HG02973 (cell line): ENCODE measurements around the gene CAPN15.
"Not testable (repeated sequence)": the region's sequence is repeated elsewhere in the genome, so short reads cannot be mapped to it uniquely, and the experiment has no call there.

Source experiments
- ATAC-seq: cut with Tn5 transposase; IDR thresholded peaks from one replicate; pipeline ENCODE4 v1.9.1; 2021; ENCODE audit warnings: moderate library complexity; ENCODE audit not compliant: unreplicated experiment

Gene CAPN15

DNA sequence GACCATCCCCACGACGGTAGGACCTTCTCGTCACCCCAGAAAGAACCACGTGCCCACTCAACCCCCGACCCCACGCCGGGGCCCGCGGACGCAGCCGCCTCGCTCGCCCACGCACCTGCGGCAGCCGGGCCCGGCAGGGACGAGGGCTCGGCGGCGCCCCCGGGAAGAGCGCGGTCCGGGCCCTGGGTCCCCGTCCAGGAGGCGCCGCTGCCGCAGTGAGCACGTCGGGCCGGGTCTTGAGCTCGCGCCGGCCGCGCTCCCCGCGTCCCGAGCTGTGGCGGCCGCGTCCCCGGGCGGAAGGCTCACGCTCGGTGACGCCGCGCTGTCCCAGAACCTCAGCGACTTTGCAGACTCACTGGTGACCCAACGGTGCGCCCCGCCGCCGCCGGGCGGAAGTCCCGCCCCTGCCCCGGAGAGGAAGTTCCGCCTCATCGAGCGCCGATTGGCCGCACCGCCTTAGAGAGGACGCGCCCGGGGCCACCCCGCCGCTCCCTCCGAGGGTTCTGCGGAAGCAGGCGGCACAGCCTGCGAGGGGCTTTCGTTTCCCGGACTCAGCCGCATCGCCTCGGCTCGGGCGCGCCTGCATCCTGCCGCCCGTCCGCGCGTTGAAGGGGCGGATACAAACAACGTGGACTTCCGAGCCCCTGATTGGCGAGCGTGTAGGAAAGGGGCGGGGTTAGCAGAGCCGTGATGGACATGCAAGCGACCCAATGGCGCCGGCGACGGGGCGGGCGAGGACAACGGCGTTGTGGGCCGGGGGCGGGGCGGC is 61.6 kb downstream of the CAPN15 start:
- ATAC-seq = peak; percentile 60

DNA sequence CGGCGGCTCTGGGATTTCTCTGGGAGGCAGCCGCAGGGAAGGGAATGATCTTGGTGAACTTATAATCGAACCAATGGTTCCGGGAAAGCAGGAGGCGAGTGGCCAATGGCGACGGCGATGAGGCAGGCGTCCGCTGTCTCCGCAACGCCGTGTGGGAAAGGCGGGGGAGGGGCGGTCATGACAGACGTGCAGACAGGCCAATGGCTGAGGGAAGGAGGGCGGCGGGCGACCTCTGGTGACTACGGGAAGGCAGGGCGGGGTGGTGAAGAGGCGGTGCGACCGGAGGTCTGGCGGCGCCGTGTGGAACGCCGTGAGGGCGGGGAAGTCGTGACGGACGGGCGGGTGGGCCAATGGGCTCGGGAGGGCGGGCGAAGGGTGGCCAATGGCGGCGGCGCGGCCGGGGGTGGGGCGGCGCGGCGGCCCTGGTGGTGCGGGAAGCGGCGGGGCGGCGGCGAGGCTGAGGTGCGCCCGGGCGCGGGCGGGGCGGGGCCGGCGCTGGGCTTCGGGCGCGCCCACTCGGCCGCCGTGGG is 62.2 kb downstream of the CAPN15 start, which contains the start of gene RAB40C:
Gene RAB40C (plus strand): TSS at position 409 of the 530 bp plus-strand sequence. CDS start 226 bp downstream, outside the sequence.
- peak; percentile 71 for ATAC-seq

DNA sequence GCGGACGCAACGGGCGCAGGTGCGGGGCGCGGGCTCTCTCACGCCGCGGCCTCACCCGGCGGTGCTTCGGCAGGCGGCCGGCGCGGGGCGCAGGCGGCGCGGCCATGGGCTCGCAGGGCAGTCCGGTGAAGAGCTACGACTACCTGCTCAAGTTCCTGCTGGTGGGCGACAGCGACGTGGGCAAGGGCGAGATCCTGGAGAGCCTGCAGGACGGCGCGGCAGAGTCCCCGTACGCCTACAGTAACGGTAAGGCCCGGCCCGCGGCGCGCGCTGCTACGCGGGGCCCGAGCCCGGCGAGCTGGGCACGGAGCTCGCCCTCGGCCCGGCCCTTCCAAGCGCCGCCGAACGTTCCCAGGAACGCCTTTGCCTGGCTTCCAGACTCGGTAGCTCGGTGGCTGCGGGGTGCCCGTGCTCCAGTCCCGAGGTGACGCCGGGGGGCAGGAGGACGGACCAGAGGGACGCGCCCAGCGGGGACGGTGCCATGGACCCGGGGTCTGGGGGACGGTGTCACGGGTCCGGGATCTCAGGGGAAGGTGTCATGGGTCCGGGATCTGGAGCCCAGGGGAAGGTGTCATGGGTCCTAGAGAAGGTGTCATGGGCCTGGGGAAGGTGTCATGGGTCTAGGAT is 62.8 kb downstream of the CAPN15 start:
- ATAC-seq = no peak

DNA sequence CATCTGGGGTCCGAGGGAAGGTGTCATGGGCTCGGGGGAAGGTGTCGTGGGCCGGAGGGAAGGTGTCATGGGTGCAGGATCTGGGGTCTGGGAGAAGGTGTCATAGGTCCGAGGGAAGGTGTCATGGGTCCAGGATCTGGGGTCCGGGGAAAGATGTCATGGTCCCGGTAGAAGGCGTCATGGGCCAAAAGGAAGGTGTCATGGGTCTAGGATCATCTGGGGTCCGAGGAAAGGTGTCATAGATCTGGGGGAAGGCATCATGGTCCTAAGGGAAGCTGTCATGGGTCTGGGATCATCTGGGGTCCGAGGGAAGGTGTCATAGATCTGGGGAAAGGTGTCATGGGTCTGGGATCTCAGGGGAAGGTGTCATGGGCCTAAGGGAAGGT is 63.3 kb downstream of the CAPN15 start:
- ATAC-seq = no peak

DNA sequence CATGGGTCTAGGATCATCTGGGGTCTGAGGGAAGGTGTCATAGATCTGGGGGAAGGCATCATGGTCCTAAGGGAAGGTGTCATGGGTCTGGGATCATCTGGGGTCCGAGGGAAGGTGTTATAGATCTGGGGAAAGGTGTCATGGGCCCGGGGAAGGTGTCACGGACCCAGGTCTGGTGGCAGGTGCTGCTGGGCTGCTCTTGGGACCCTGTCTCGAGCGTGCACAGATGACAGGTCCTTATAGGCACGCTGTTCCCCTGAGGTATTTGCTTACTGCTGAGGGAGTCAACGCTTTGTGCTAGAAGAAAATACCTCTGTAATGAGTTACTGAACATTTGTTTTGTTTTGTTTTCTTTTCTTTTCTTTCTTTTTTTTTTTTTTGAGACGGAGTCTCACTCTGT is 63.7 kb downstream of the CAPN15 start:
- no peak for ATAC-seq

DNA sequence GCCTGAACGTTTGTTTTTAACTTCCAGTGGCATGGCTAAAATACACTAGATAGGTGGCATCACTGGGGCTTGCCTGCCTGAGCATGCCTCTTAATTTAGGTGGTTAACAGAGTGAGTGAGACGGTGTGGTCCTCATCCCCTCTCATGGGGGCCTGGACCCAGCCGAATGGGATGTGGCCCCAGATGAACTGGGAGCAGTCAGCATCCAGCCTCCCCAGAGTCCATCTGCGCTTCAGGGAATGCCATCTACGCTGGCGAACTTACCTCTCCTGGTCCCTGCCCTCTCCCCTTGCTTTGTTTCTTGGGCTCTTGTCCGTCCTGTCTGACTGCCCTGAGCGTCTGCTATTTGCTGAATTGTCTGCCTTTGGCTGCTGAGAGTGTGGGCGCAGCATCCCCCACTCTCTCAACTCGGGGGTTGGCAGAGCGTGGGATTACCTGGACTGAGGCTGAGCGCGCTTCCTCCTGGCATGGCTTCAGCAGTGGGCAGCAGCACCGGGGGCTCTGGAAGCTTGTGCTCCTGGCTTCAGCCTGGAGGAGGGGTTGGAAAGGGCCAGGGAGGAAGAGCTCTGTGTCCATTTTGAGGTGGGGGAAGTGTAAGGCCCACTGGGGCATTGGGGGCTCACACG is 64.5 kb downstream of the CAPN15 start:
- no peak for ATAC-seq

DNA sequence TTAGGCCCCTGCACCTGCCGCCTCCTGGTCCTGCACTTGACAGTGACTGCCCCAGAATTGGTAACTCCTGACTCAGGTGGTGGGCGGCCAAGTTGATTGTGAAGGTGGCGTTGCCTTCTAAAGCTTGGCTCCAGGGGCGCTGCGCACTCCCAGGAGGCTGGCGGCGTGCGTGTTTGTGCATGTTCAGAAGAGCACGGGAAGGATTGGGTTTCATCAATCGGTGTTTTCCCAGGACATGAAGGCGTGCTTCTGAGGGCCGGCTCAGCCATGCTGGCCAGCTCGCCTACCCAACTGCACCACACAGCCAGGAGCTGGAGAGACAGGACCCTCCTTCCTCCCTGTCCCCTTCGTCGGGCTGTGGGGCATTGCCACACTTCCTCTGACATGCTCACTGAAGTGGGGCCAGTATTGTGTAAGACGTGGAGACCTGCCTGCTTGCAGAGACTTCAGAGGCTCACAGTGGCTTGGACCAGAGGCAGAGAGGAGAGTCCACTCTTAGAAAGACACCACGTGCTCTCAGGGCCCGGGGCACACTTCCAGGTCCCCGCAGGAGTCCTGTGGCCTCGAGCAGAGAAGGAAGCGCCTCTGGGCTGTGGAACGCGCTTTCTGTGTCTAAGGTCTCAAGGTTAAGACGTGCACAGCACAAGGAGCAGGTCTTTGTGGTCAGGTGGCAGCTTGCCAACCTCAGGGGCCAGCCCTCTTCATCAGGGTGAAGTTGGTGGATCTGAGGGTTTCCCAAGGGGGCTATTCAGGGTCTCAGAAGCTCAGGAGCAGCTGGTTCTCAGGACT is 65.2 kb downstream of the CAPN15 start:
- no peak for ATAC-seq

DNA sequence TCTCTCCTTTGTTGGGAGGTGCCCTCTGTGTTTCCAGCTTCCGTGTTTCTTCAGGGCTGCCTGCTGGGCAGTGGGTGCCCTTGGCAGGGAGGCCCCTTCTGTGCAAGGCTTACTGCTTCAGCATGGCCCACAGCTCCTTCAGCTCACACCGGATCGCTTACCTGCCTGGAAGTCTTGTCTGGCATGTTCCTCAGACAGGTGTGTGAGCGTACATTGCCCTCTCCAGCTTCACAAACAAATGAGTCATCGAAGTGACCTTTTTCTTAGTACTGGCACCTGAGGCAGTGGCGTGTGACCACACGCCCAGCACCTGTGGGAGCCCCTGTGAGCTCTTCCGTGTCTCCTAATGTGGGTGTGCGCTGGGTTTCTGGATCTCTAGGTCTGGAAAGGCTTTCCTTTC is 65.9 kb downstream of the CAPN15 start:
- no peak for ATAC-seq

DNA sequence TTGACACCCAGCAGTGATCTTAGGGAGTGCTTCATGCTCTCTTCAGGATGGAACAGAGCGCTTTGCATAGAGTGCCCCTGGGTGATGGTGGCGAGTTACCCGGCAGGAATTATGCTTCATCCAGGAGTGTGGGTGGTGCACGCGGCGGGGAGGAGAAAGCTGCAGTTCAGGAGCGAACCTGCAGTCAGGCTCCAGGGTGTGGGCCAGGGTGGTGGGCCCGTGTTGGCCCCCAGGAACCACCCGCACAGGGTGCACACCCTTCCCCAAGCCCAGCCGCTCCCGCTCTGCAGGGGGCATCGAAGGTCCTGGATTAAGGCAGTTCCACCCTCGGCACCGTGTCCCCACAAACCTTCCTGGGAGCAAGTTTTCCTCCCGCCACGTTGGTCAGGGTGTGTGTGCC is 66.3 kb downstream of the CAPN15 start:
- no peak for ATAC-seq

DNA sequence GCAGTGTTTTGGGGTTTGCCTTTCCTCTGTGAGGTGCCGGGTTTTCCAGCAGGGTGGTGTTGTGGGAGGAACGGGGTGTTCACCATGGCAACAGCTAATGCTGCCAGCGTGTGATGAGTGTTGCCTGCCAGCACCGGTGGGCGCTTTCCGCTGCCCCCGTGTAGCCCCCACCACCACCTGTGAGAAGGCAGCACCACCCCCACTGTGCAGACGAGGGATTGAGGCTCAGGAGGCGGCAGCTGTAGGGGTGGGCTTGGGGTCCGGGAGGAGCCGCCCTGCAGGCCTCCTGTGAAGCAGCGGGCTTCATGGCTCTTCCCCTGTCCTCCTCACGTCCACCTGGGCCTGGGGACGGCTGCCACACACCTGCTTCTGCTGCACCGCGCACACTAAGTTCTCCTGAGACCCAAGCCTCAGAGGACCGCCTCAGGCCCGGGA is 67.6 kb downstream of the CAPN15 start:
- ATAC-seq = no peak

DNA sequence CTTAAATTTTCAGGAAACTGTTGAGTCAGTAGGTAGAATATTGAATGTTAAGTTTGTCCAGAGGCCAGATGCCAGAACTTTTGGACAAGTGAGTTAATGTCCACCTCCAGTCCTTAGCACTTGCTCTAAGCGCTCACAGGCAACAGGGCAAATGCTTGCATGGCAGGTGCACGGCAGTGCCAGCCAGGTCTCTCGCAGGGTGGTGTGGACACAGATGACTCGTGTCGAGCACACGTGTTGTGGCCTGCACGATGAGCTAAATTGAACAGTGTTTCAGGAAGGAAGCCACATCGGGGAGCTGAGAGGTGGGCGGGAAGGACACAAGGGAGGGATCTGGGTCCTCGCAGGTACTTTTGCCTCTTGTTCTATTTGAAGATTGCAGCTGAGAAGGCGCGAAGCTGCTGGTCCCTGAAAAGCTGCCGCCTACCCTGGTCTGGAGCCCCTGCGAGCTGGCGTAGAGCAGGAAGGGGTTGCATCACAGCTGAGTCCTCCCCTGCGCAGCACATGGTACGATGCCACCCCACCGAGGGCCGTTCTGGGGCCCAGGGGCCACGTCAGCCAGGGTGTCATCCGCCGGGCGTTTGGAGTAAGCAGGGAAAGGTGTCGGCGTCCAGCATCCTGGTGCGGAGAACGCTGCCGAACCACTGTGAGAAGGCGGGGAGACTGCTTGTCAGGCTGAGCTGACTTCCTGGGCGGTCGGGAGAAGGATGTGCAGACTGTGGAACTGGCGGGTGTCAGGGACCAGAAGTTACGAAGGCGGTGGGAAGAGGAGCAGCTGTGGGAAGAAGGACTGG is 68.6 kb downstream of the CAPN15 start:
- ATAC-seq = no peak

DNA sequence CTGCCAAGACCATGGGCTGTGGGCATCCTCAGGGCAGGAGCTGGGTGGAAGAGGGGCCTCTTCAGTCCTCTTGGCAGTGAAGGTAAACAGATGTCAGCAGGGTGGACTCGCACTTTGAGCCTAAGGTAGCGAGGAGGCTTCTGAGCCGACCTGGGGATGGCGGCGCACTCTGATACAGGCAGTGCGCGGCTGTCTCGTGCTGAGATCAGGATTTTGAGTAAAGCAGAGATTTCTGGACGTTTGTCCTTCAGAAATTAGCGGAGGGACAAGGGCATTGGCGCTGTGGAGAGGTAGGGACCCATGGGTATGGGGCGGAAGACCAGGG is 69.2 kb downstream of the CAPN15 start:
- ATAC-seq = no peak

DNA sequence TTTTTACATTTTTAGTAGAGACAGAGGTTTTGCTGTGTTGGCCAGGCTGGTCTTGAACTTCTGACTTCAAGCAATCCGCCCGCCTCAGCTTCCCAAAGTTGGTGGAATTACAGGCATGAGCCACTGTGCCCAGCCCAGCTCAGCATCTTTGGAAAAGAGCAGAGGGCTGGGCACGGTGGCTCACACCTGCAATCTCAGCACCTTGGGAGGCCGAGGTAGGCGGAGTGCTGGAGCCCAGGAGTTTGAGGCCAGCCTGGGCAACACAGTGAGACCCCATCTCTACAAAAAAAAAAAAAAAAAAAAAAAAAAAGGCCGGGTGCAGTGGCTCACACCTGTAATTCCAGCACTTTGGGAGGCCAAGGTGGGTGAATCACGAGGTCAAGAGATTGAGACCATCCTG is 70.1 kb downstream of the CAPN15 start:
- not testable (repeated sequence) for ATAC-seq

DNA sequence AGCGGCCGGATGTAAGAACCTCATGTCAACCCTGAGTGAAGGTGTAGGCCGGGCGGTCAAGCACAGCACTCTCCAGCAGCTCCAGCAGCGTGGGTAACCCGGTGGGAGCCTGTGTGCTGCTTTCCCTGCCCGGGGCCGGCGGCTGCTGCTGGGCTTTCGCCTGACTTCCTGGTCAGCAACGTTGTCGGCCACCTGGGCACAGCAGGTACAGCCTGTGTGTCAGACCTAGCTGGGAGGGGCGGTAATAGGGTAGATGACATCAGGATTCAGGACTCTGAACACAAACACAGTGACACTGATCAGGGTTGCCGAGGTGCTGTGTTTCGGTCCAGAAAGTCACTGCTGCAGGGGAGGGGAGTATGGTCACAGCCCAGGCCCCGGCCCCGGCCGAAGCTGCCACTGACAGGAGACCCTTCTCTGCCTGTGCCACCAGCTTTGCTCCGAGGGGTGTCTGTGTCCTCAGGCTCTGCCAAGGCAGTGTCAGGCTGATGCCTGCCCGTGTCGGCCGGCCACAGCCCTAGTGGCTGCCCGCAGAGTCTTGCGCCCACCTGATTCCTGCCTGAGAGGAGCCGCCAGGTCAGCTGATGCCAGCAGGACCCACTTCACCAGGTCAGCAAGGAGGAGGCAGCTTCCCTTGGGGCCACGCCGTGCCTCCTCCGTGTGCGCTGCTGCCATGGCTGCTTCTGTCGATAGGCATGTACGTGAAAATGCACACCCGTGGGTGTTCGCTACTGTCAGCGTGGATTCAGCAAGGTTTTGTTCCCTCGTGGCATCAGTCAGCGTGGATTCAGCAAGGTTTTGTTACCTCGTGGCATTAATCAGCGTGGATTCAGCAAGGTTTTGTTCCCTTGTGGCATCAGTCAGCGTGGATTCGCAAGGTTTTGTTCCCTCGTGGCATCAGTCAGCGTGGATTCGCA is 71.6 kb downstream of the CAPN15 start:
- no peak for ATAC-seq

DNA sequence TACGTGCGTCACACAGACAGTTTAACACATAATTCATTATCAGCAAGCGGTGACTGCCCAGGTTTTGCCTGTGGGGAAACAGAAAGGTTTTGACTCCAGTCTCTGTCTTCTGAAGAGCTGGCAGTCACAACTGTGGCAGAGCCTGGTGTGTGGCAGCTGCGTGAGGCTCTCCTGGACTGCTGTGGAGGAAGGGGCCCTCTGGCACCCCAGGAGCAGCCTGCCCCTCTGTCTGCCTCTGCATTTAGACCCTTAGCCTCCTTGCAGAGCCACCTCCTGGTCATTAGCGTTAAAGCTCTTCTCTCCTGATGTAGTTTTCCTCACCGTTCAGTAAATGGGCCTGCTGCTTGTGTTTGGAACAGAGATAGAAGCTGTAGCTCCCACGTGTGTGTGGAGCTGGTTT is 73.3 kb downstream of the CAPN15 start:
- ATAC-seq = no peak

DNA sequence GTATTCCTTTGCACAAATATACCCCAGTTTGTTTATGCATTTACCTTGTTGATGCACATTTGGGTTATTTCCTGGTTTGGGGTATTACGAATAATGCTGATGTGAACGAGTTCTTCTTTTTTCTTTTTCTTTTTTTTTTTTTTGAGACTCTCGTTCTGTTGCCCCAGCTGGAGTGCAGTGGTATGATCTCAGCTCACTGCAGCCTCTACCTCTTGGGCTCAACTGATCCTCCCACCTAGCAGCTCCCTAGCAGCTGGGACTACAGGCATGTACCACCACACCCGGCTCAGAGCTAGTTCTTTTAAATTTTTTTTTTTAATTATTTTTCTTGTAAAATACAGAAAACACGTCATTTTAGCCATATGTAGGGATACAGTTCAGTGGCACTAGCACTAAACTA is 76.4 kb downstream of the CAPN15 start:
- no peak for ATAC-seq
